DND-41 (cell line): ENCODE measurements around the gene TMEM184B.

ENCODE experiments used
- ATAC-seq: fragments of 200-7000 bp; cut with Tn5 transposase; 3 replicates; pipeline ENCODE4 v1.9.1; 2021; ENCODE audit warnings: low read depth; ENCODE audit not compliant: insufficient read depth
- DNase-seq: peaks from one replicate; pipeline ENCODE4 v3.0.0-alpha.2; 2020
- H2AFZ ChIP-seq: 2 replicates; pipeline ENCODE4 v1.6.0; 2012; ENCODE audit warnings: low read depth, low read length
- H3K27ac ChIP-seq: 2 replicates; pipeline ENCODE4 v1.5.1; 2012; ENCODE audit warnings: low read length, inconsistent platforms
- H3K27me3 ChIP-seq: fragments of 200-600 bp; sonication (generic); 2 replicates; pipeline ENCODE4 v1.6.0; 2012; ENCODE audit warnings: low read length, mild to moderate bottlenecking, inconsistent platforms; ENCODE audit not compliant: insufficient read depth, poor library complexity
- H3K36me3 ChIP-seq: 2 replicates; pipeline ENCODE4 v1.5.1; 2012; ENCODE audit warnings: low read length, inconsistent platforms; ENCODE audit not compliant: insufficient read depth
- H3K4me1 ChIP-seq: 2 replicates; pipeline ENCODE4 v1.5.1; 2012; ENCODE audit warnings: mild to moderate bottlenecking, low read length; ENCODE audit not compliant: insufficient read depth
- H3K4me2 ChIP-seq: 2 replicates; pipeline ENCODE4 v1.6.0; 2012; ENCODE audit warnings: mild to moderate bottlenecking, moderate library complexity, low read length, inconsistent platforms; ENCODE audit not compliant: insufficient read depth
- H3K4me3 ChIP-seq, 2 experiments: fragments of 200-600 bp in 1 of 2; shearing (Covaris generic) in 1 of 2; 2 replicates each; pipeline ENCODE4 v1.5.1; 2012 to 2016; ENCODE audit warnings: inconsistent platforms in 2 of 2, low read length in 2 of 2, mild to moderate bottlenecking in 2 of 2, low read depth in 1 of 2, moderate library complexity in 1 of 2
- H3K79me2 ChIP-seq: 2 replicates; pipeline ENCODE4 v1.6.0; 2012; ENCODE audit warnings: low read length, inconsistent platforms; ENCODE audit not compliant: insufficient read depth
- H3K9ac ChIP-seq: 2 replicates; pipeline ENCODE4 v1.6.0; 2012; ENCODE audit warnings: low read depth, mild to moderate bottlenecking, inconsistent platforms, low read length, moderate library complexity
- H3K9me3 ChIP-seq: 2 replicates; pipeline ENCODE4 v1.5.1; 2012; ENCODE audit warnings: low read length, moderate library complexity, mild to moderate bottlenecking, inconsistent platforms; ENCODE audit not compliant: insufficient read depth, severe bottlenecking
- H4K20me1 ChIP-seq: 2 replicates; pipeline ENCODE4 v1.6.0; 2012; ENCODE audit warnings: low read length; ENCODE audit not compliant: insufficient read depth
- EZH2 ChIP-seq: IDR thresholded peaks from 3 replicates; pipeline ENCODE4 v1.6.1; 2012; ENCODE audit warnings: borderline replicate concordance, low read depth, mild to moderate bottlenecking, moderate library complexity, low read length, inconsistent platforms; ENCODE audit not compliant: severe bottlenecking
- TF ChIP-seq, protein P1 (sequence below): IDR thresholded peaks from 2 replicates; pipeline ENCODE4 v1.5.1; 2012; ENCODE audit warnings: borderline replicate concordance, low read length, moderate library complexity, mild to moderate bottlenecking; ENCODE audit not compliant: poor library complexity, severe bottlenecking; ENCODE audit errors: extremely low read depth

Gene TMEM184B

DNA sequence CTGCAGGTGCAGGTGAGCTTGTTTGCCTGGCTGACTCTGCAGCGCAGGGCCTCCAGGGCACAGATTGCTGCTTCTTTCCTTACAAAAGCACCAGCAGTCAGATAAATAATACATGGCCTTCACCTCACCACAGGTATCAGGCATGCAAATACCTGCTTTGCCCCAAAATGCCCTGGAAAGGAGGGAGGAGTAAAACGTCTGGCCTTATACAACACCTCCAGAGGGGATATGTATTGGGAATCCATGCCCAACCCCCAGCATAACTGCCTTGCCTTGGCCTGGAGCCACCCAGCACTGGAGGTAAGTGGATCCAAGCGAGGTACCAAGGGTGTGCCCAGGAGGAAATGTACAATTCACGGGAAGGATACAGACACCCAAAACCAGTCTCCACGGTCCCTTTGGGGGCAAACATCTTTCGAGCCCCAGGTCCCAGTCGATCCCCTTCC is 860 bp downstream of the TMEM184B start:
- Histone ChIP-seq H3K9ac (peak overlapping the region; percentile 87), H2AFZ (peak overlapping the region; percentile 82), H3K9me3 (no peaks in the 10 kb centered on the region), H3K27me3 (no peaks in the 10 kb centered on the region), H4K20me1 (peaks cover 33% of the 10 kb centered on the region), H3K79me2 (peaks cover 33% of the 10 kb centered on the region), H3K4me2 (peak overlapping the region; percentile 78), H3K27ac (peak overlapping the region; percentile 37; the same call in 1 of the 2 replicates), H3K4me3 (peak overlapping the region; percentile 70 to 92), H3K4me1 (peaks cover 24% of the 10 kb centered on the region), H3K36me3 (no peaks in the 10 kb centered on the region; the same call in 1 of the 2 replicates)
- TF ChIP-seq, protein P1, sequence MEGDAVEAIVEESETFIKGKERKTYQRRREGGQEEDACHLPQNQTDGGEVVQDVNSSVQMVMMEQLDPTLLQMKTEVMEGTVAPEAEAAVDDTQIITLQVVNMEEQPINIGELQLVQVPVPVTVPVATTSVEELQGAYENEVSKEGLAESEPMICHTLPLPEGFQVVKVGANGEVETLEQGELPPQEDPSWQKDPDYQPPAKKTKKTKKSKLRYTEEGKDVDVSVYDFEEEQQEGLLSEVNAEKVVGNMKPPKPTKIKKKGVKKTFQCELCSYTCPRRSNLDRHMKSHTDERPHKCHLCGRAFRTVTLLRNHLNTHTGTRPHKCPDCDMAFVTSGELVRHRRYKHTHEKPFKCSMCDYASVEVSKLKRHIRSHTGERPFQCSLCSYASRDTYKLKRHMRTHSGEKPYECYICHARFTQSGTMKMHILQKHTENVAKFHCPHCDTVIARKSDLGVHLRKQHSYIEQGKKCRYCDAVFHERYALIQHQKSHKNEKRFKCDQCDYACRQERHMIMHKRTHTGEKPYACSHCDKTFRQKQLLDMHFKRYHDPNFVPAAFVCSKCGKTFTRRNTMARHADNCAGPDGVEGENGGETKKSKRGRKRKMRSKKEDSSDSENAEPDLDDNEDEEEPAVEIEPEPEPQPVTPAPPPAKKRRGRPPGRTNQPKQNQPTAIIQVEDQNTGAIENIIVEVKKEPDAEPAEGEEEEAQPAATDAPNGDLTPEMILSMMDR = no peak
- TF ChIP-seq EZH2 = no peak
- DNase-seq (no peak), ATAC-seq (peak; percentile 20)

DNA sequence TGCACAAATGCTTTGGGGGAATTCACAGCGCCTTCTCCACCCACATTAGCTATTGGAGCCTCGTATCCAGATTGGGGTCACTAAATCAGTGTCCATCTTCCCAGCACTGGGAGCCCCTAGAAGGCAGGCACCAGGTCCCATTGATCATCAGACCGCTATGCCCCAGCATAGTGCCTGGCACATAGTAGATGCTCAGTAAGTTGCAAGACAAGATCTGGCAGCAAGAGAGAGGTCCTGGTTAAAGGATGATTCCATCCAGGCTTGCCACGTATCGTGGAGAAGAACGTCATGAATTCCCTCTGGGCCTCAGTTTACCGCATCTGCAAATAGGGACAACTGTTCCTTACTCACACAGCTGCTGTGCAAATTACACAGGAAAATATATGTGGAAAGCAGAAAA is 1.7 kb downstream of the TMEM184B start:
- ATAC-seq = no peak
- Histone ChIP-seq H3K9me3 (no peaks in the 10 kb centered on the region), H2AFZ (no peak overlapping the region), H3K27me3 (no peaks in the 10 kb centered on the region), H3K9ac (no peak overlapping the region), H3K27ac (no peak overlapping the region), H3K4me1 (peaks cover 24% of the 10 kb centered on the region), H3K4me2 (peak overlapping the region; percentile 78), H3K36me3 (no peaks in the 10 kb centered on the region; the same call in 1 of the 2 replicates), H3K4me3 (peak overlapping the region in 1 of 2 experiments; percentile 92; a peak in 2 of 4 replicates), H3K79me2 (peaks cover 36% of the 10 kb centered on the region), H4K20me1 (peaks cover 37% of the 10 kb centered on the region)
- no peak for DNase-seq
- TF ChIP-seq, protein P1 = no peak
- no peak for TF ChIP-seq EZH2

DNA sequence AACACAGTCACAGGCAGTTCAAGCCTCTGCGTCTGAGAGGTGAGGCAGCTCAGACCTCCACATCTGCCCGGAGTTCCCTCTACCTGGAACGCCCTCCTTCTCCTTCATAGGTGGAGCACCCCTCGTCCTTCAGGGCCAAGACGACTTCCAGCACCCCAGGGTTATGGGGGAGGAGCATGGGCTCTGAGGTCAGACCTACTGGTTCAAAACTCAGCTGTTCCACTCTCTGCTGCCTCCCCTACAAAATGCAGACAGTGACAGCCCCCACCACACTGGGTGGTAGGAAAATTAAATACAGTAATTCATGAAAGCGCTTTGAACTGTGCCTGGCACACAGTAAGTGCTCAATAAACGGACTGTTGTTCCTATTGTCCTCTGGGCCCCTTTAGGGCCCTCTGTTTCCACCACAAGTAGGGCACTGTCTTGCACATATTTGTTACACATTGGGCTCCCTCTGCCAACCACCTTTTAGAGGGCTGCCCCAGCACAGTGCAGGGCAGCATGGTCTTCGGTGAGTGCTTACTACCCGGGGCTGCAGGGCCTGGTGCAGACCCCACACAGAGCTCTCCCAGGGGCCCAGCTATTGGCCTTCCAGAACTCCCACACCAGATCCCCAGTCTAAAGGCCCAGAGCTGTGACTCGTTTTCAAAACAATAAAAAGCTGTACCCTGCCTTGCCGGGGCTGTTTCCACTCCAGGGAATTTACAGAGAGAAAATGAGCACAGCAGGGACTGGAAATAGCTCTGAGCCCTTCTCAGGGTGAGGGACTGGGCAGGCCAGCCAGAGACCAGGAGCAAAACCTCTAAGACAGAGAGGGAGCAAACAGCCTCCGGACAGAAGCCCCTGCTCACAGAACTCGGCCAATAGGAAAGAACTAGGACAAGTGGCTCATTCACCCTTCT is 2.5 kb downstream of the TMEM184B start:
- DNase-seq = no peak
- no peaks in the 10 kb centered on the region for H3K27me3 ChIP-seq
- no peak for TF ChIP-seq EZH2
- TF ChIP-seq, protein P1 = no peak
- no peaks in the 10 kb centered on the region for H3K9me3 ChIP-seq
- no peak overlapping the region for H3K9ac ChIP-seq
- H4K20me1 ChIP-seq = peaks cover 38% of the 10 kb centered on the region
- no peak overlapping the region; the same call in 1 of the 2 replicates for H3K4me2 ChIP-seq
- peaks cover 39% of the 10 kb centered on the region for H3K79me2 ChIP-seq
- no peak for ATAC-seq
- no peak overlapping the region for H2AFZ ChIP-seq
- no peak overlapping the region for H3K27ac ChIP-seq
- H3K36me3 ChIP-seq = no peaks in the 10 kb centered on the region; the same call in 1 of the 2 replicates
- peaks cover 24% of the 10 kb centered on the region for H3K4me1 ChIP-seq
- no peak overlapping the region for H3K4me3 ChIP-seq
